Ishikawa (cell line): ENCODE results near the gene UBTD2.

ENCODE experiments used
- CEBPB ChIP-seq: IDR thresholded peaks from 2 replicates; pipeline ENCODE4 v1.6.1; 2012
- CREB1 ChIP-seq: IDR thresholded peaks from 2 replicates; pipeline ENCODE4 v1.6.1; 2012; ENCODE audit warnings: low read depth
- EGR1 ChIP-seq: IDR thresholded peaks from 2 replicates; pipeline ENCODE4 v1.6.1; 2012
- EP300 ChIP-seq: IDR thresholded peaks from 2 replicates; pipeline ENCODE4 v1.6.1; 2012; ENCODE audit warnings: borderline replicate concordance
- NFIC ChIP-seq: IDR thresholded peaks from 2 replicates; pipeline ENCODE4 v1.6.1; 2012
- REST ChIP-seq: IDR thresholded peaks from 2 replicates; pipeline ENCODE4 v1.6.1; 2012; ENCODE audit warnings: low read depth, mild to moderate bottlenecking
- TEAD4 ChIP-seq: IDR thresholded peaks from 2 replicates; pipeline ENCODE4 v1.6.1; 2012
- USF1 ChIP-seq: IDR thresholded peaks from 2 replicates; pipeline ENCODE4 v1.6.1; 2012
- ZBTB7A ChIP-seq: IDR thresholded peaks from 2 replicates; pipeline ENCODE4 v1.6.1; 2012; ENCODE audit warnings: low read depth
- TF ChIP-seq, protein P1 (sequence below): IDR thresholded peaks from 2 replicates; pipeline ENCODE4 v1.6.1; 2012

- TF ChIP-seq CEBPB, result no peak
- TF ChIP-seq ZBTB7A, result no peak
- TF ChIP-seq USF1, result no peak
- no peak for TF ChIP-seq EP300
- TF ChIP-seq, protein P1, sequence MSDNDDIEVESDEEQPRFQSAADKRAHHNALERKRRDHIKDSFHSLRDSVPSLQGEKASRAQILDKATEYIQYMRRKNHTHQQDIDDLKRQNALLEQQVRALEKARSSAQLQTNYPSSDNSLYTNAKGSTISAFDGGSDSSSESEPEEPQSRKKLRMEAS, result no peak
- TF ChIP-seq TEAD4, result no peak
- no peak for TF ChIP-seq NFIC
- TF ChIP-seq EGR1, result no peak
- no peak for TF ChIP-seq REST
- no peak for TF ChIP-seq CREB1
These were observed 73.8 kb downstream of the UBTD2 start for GRCh38 chr5:172209714-172210113.
